ENCODE measurements around the gene PLA2G7. TPM values are rescaled to one million over a fixed set of nuclear protein-coding genes. Genes with fewer than 3 reads are reported as not detected.

PLA2G7 gene
- total RNA-seq, 1 experiment from 2014 or later = 1.7 TPM

DNA sequence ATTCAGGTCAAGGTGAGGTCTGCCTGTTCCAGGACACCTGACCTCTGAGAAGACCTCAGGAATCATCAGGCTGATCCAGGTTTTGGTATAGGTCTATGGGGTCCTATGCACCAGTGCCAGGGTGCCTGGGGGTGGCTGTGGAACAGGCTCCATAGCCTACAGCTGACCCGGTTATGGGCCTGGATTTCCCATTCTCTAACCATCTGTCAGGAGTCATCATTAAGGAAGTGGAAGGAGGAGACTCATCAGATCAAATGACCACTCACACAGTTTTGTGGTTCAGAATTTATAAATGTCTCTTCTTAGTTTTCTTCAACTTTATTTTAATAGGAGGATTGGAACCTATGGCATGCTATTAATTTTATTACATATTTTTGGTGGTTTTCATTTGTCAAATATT lies 14.8 kb downstream of the PLA2G7 start:
- no peaks in the 10 kb centered on the region for H3K9me3 Mint-ChIP-seq
- Histone ChIP-seq H3K4me2 (ENCODE audit: insufficient read depth, insufficient read length, low read length) (no peak overlapping the region), H2AFZ (ENCODE audit: low read length) (no peak overlapping the region), H3K27ac (ENCODE audit: insufficient read length, low read depth, low read length) (no peak overlapping the region), H4K20me1 (ENCODE audit: control insufficient read depth, insufficient read depth, insufficient read length) (no peaks in the 10 kb centered on the region), H3K27me3 (ENCODE audit: insufficient read depth, low read length) (no peaks in the 10 kb centered on the region), H2BK15ac (ENCODE audit: low read depth, low read length) (no peak overlapping the region), H3K14ac (ENCODE audit: insufficient read depth, low read length) (no peak overlapping the region), H3K23ac (ENCODE audit: insufficient read length, low read depth, low read length) (no peak overlapping the region), H4K91ac (ENCODE audit: insufficient read length, low read depth, low read length) (no peak overlapping the region), H3K9ac (ENCODE audit: extremely low read depth, insufficient read length, low read length) (no peak overlapping the region), H3T11ph (ENCODE audit: low read length) (no peak overlapping the region), H2BK120ac (ENCODE audit: low read depth, low read length, poor library complexity, severe bottlenecking) (no peak overlapping the region), H3K9me3 (ENCODE audit: control insufficient read depth, low read depth, low read length) (no peaks in the 10 kb centered on the region), H2BK12ac (ENCODE audit: insufficient read length, low read depth, low read length) (no peak overlapping the region), H3K79me2 (ENCODE audit: insufficient read depth, low read length) (no peaks in the 10 kb centered on the region), H4K5ac (ENCODE audit: insufficient read length, low read depth, low read length) (no peak overlapping the region), H2AK5ac (ENCODE audit: insufficient read length, low read length) (no peak overlapping the region), H4K8ac (replicated peaks; ENCODE audit: insufficient read length, low read depth, low read length) (no peak overlapping the region), H3K18ac (ENCODE audit: insufficient read length, low read depth, low read length) (no peak overlapping the region), H2BK5ac (ENCODE audit: insufficient read length, low read length) (no peak overlapping the region), H3K79me1 (ENCODE audit: insufficient read depth, low read depth, low read length, poor library complexity, severe bottlenecking) (no peaks in the 10 kb centered on the region), H3K56ac (ENCODE audit: insufficient read length, low read depth, low read length) (no peak overlapping the region), H3K4ac (ENCODE audit: low read depth, low read length) (no peak overlapping the region), H3K4me1 (ENCODE audit: insufficient read depth, low read length) (no peaks in the 10 kb centered on the region), H3K23me2 (ENCODE audit: insufficient read length, low read depth, low read length, poor library complexity, severe bottlenecking) (no peaks in the 10 kb centered on the region), H2BK20ac (ENCODE audit: low read depth, low read length, poor library complexity, severe bottlenecking) (no peak overlapping the region)
- no peak for DNase-seq
- no CpG with 5 or more reads among the region's 1 CpG for whole genome bisulfite sequencing (ENCODE audit: extremely low coverage, insufficient read length, low lambda C conversion rate)
- no peaks in the 10 kb centered on the region for H3K4me1 Mint-ChIP-seq
- no peaks in the 10 kb centered on the region; a peak in 1 of 7 replicates for H3K36me3 Mint-ChIP-seq (ENCODE audit: insufficient read depth in 1 of 3, low read depth in 3 of 3)
- TF ChIP-seq, protein P1, sequence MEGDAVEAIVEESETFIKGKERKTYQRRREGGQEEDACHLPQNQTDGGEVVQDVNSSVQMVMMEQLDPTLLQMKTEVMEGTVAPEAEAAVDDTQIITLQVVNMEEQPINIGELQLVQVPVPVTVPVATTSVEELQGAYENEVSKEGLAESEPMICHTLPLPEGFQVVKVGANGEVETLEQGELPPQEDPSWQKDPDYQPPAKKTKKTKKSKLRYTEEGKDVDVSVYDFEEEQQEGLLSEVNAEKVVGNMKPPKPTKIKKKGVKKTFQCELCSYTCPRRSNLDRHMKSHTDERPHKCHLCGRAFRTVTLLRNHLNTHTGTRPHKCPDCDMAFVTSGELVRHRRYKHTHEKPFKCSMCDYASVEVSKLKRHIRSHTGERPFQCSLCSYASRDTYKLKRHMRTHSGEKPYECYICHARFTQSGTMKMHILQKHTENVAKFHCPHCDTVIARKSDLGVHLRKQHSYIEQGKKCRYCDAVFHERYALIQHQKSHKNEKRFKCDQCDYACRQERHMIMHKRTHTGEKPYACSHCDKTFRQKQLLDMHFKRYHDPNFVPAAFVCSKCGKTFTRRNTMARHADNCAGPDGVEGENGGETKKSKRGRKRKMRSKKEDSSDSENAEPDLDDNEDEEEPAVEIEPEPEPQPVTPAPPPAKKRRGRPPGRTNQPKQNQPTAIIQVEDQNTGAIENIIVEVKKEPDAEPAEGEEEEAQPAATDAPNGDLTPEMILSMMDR (conservative IDR thresholded peaks at IDR 0.05) = no peak
- H3K27me3 Mint-ChIP-seq (ENCODE audit: low read depth) = peaks cover 5% of the 10 kb centered on the region
- H3K4me3 Mint-ChIP-seq = no peak overlapping the region
- H3K27ac Mint-ChIP-seq = no peak overlapping the region
